Activated CD4-positive, alpha-beta T cell treated with anti-CD3 and anti-CD28 coated beads, Interleukin-2, amount 10 ng/mL, durations not matched to agents 24 days and 14 days (primary cell): ENCODE measurements around the gene SMAD2. TPM values are rescaled to one million over a fixed set of nuclear protein-coding genes. Genes with fewer than 3 reads are reported as not detected.
"Not testable (repeated sequence)": the region's sequence is repeated elsewhere in the genome, so short reads cannot be mapped to it uniquely, and the experiment has no call there.

Experiments used
- DNase-seq: peaks from one replicate; pipeline ENCODE4 v3.0.0; 2022
- H3K27ac Mint-ChIP-seq: one replicate; pipeline ENCODE4 v1.8.0; 2022; ENCODE audit warnings: mild to moderate bottlenecking, mixed read lengths
- H3K27me3 Mint-ChIP-seq: one replicate; pipeline ENCODE4 v1.8.0; 2022; ENCODE audit warnings: mixed read lengths
- H3K36me3 Mint-ChIP-seq: one replicate; pipeline ENCODE4 v1.8.0; 2022; ENCODE audit warnings: low read depth, mild to moderate bottlenecking, mixed read lengths
- H3K4me1 Mint-ChIP-seq: one replicate; pipeline ENCODE4 v1.8.0; 2021; ENCODE audit warnings: mixed read lengths
- H3K4me3 Mint-ChIP-seq: one replicate; pipeline ENCODE4 v1.8.0; 2022; ENCODE audit warnings: mild to moderate bottlenecking, moderate library complexity, mixed read lengths
- H3K9me3 Mint-ChIP-seq: one replicate; pipeline ENCODE4 v1.8.0; 2021; ENCODE audit warnings: mixed read lengths
- intact Hi-C: fragments of 100-400 bp; cut with micrococcal nuclease; formaldehyde crosslinking; loops from one replicate; pipeline ENCODE4 v1.15.1; 2023
- total RNA-seq: library from RNA; stranded (reverse); gene quantifications from 2 replicates; pipeline ENCODE4 v1.2.3, GENCODE V29; 2022

The SMAD2 gene
- total RNA-seq, result 388 and 406 TPM in 2 replicates

GRCh38 chr18:47930199-47930930 is at the start of gene SMAD2:
Gene SMAD2 (minus strand): TSS chr18:47930659. CDS start chr18:47896756, 33,903 bp downstream.
- H3K4me3 Mint-ChIP-seq, result peak within 1 kb of the TSS; percentile 95
- H3K4me1 Mint-ChIP-seq, result peaks cover 45% of the 10 kb centered on the region
- H3K36me3 Mint-ChIP-seq, result peaks cover 38% of the 10 kb centered on the region
- intact Hi-C loops, result loop anchor here (2.0 to 10.0 kb wide), 5 partner anchors 14 to 1014 kb away; partner anchors contain the start of genes KATNAL2 and PIAS2
- H3K27me3 Mint-ChIP-seq, result peaks cover 9% of the 10 kb centered on the region
- peak within 1 kb of the TSS; percentile 96 for H3K27ac Mint-ChIP-seq
- DNase-seq, result peak; percentile 96
- peaks cover 4% of the 10 kb centered on the region for H3K9me3 Mint-ChIP-seq

DNA sequence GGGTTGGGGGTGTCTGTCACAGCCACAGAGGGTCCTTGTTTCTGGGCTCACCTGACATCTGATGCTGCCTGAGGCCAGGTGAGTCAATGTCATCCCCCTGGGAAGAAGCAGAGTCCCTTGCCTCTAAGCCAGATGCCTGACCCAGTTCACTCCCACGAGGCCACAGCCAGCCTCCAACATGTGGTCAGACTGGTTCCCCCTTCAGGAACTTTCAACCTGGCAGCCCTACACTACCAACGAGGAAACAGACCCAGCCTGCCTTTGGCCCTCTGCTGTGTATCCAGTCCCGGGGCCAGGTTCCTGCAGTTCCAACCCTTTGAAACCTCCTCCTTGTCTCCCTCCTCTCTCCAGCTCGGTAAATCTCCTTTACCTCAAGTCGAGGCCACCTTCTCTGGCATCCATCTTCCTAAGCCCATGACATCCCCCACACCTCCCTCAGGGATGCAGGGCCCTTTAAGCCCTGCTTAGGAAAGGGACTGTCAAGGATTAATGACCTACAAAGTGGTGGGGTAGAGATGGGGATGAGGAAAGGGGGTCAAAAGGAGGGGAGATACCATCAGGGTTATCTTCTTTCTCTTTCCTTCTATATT is 49.2 kb upstream of the SMAD2 start:
- Mint-ChIP-seq H3K27ac (no peak overlapping the region), H3K9me3 (no peaks in the 10 kb centered on the region), H3K36me3 (no peaks in the 10 kb centered on the region), H3K4me3 (no peak overlapping the region), H3K27me3 (peaks cover 6% of the 10 kb centered on the region), H3K4me1 (no peaks in the 10 kb centered on the region)
- no peak for DNase-seq
- intact Hi-C loops, result no loop called here

DNA sequence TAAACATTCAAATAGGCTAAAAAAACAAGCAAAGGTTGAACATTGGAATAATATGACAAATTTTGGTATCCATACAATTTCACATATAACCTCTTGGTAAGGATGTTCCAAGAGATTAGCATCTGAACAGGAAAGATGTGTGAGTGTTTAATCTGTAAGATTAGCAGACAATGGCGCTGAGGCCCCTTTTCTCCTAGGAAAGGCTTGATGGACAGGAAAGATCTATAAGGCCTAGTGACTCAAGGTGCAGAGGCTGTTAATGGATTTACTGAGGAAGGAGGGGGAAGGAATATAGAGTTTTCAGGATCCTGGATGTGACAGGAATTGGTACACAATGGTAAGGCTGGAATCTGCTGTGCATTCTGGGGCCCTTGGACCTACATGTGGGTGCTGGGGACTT is 48.1 kb upstream of the SMAD2 start:
- intact Hi-C loops, result no loop called here
- Mint-ChIP-seq H3K9me3 (no peaks in the 10 kb centered on the region), H3K4me3 (no peak overlapping the region), H3K36me3 (no peaks in the 10 kb centered on the region), H3K27ac (no peak overlapping the region), H3K27me3 (peaks cover 11% of the 10 kb centered on the region), H3K4me1 (no peaks in the 10 kb centered on the region)
- no peak for DNase-seq

- H3K9me3 Mint-ChIP-seq, result no peaks in the 10 kb centered on the region
- intact Hi-C loops, result no loop called here
- H3K36me3 Mint-ChIP-seq, result no peaks in the 10 kb centered on the region
- H3K4me3 Mint-ChIP-seq, result no peak overlapping the region
- DNase-seq, result no peak
- no peaks in the 10 kb centered on the region for H3K4me1 Mint-ChIP-seq
- no peak overlapping the region for H3K27ac Mint-ChIP-seq
- H3K27me3 Mint-ChIP-seq, result peaks cover 14% of the 10 kb centered on the region
These were observed 47.7 kb upstream of the SMAD2 start for GRCh38 chr18:47978141-47978540.

GRCh38 chr18:47975701-47976100 is 45.2 kb upstream of the SMAD2 start:
- Mint-ChIP-seq H3K27me3 (peaks cover 23% of the 10 kb centered on the region), H3K27ac (no peak overlapping the region), H3K4me1 (no peaks in the 10 kb centered on the region), H3K36me3 (no peaks in the 10 kb centered on the region), H3K9me3 (peaks cover 3% of the 10 kb centered on the region), H3K4me3 (no peak overlapping the region)
- intact Hi-C loops, result no loop called here
- no peak for DNase-seq

GRCh38 chr18:47975105-47975504 is 44.6 kb upstream of the SMAD2 start:
- peaks cover 23% of the 10 kb centered on the region for H3K27me3 Mint-ChIP-seq
- no peaks in the 10 kb centered on the region for H3K4me1 Mint-ChIP-seq
- intact Hi-C loops, result no loop called here
- no peak overlapping the region for H3K4me3 Mint-ChIP-seq
- no peak overlapping the region for H3K27ac Mint-ChIP-seq
- no peak for DNase-seq
- no peaks in the 10 kb centered on the region for H3K36me3 Mint-ChIP-seq
- peaks cover 3% of the 10 kb centered on the region for H3K9me3 Mint-ChIP-seq

DNA sequence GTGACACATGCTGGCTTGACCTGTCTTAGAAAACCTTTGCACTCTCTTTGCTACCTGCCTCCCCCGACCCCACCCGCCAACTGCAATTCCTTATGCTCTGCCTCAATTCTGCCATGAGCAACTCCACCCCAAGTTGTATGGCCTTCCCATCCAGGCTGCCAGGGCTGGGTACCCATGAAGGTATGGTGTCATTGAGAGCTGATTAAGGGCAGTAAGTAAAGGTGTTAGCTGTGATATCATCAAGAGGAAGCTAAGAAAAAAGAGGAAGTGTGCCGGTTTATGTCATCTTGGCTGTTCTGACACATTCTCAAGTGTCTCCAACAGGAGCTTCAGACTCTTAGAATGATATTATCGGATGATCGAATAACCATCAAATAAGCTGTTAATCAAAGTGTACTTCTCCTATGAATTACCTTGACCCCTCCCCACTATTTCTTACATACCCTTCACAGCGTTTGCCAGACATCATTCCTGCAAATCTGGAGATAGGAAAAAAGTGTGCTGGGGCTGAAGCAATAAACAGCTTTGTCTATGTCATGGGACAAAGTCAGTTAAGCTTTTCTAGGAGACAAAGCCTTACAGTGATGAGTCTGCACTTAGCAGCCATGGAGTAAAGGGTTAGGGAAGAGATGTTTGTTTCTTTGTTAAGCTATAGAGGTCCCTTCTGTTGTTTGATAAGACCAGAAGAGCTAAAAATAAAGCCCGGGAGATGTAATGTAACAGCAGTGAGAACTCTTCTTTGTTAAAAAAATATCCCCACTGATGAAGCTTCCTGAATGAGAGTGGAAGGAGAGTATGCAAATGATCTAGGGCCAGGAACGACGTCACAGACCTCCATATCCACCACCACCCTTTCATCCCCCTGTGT is 40.4 kb upstream of the SMAD2 start:
- intact Hi-C loops, result no loop called here
- no peak overlapping the region for H3K27ac Mint-ChIP-seq
- H3K36me3 Mint-ChIP-seq, result no peaks in the 10 kb centered on the region
- peaks cover 23% of the 10 kb centered on the region for H3K27me3 Mint-ChIP-seq
- H3K4me3 Mint-ChIP-seq, result no peak overlapping the region
- peaks cover 3% of the 10 kb centered on the region for H3K9me3 Mint-ChIP-seq
- no peak for DNase-seq
- no peaks in the 10 kb centered on the region for H3K4me1 Mint-ChIP-seq

- DNase-seq, result no peak
- intact Hi-C loops, result no loop called here
- Mint-ChIP-seq H3K9me3 (peaks cover 3% of the 10 kb centered on the region), H3K4me3 (no peak overlapping the region), H3K36me3 (no peaks in the 10 kb centered on the region), H3K27ac (no peak overlapping the region), H3K4me1 (no peaks in the 10 kb centered on the region), H3K27me3 (peaks cover 19% of the 10 kb centered on the region)
These were observed 39.4 kb upstream of the SMAD2 start for GRCh38 chr18:47969816-47970215.

- Mint-ChIP-seq H3K4me1 (no peaks in the 10 kb centered on the region), H3K4me3 (no peak overlapping the region), H3K27me3 (peaks cover 14% of the 10 kb centered on the region), H3K9me3 (peaks cover 3% of the 10 kb centered on the region), H3K36me3 (no peaks in the 10 kb centered on the region), H3K27ac (no peak overlapping the region)
- no peak for DNase-seq
- intact Hi-C loops, result no loop called here
These were observed 38.3 kb upstream of the SMAD2 start for GRCh38 chr18:47968721-47969120.

GRCh38 chr18:47968006-47968676 is 37.7 kb upstream of the SMAD2 start:
- H3K27ac Mint-ChIP-seq, result no peak overlapping the region

GRCh38 chr18:47964053-47964452 is 33.6 kb upstream of the SMAD2 start:
- Mint-ChIP-seq H3K9me3 (peaks cover 7% of the 10 kb centered on the region), H3K27me3 (no peaks in the 10 kb centered on the region), H3K36me3 (no peaks in the 10 kb centered on the region), H3K4me1 (no peaks in the 10 kb centered on the region), H3K4me3 (no peak overlapping the region), H3K27ac (no peak overlapping the region)
- intact Hi-C loops, result no loop called here
- no peak for DNase-seq

More at GRCh38 chr18:47968006-47968676, 37.7 kb upstream of the SMAD2 start:
- Mint-ChIP-seq H3K4me3 (no peak overlapping the region), H3K36me3 (no peaks in the 10 kb centered on the region), H3K4me1 (no peaks in the 10 kb centered on the region), H3K9me3 (peaks cover 3% of the 10 kb centered on the region), H3K27me3 (peaks cover 10% of the 10 kb centered on the region)
- DNase-seq, result no peak
- intact Hi-C loops, result no loop called here

DNA sequence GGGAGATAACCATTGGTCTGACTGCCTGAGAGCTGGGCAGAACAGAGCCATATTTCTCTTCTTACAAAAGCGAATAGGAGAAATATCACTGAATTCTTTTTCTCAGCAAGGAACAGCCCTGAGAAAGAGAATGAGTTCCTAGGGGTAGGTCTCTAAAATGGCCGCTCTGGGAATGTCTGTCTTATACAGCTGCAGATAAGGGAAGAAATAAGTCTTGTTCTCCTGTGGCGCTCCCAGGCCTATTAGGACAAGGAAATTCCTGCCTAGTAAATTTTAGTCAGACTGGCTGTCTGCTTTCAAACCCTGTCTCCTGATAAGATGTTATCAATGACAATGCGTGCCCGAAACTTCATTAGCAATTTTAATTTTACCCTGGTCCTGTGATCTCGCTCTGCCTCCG is 30.5 kb upstream of the SMAD2 start:
- H3K27me3 Mint-ChIP-seq, H3K4me3 Mint-ChIP-seq, DNase-seq, intact Hi-C loops, H3K27ac Mint-ChIP-seq, H3K4me1 Mint-ChIP-seq, H3K36me3 Mint-ChIP-seq: not testable (repeated sequence)
- H3K9me3 Mint-ChIP-seq, result peaks cover 11% of the 10 kb centered on the region

DNA sequence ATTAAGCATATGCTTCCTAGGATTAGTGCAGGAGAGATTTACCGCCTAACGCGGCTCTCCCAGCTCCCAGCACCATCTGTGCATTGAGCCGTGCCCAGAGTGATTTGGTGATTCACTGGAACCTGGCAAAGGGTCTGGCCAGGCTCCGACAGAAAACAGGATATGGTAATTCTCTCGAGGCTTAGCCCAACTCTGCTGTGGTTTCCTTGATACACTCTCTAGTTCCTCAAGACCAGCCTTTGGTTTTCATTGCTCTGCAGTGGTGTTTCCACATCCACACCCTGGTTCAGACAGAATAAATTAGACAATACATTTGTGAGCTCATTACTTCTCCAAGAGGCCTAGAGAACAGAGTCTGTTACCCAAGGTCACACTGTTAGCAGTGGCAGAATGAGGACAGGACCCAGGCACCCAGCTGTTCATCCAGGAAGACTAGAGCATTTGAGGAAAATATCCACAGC is 23.0 kb upstream of the SMAD2 start:
- Mint-ChIP-seq H3K27ac (peak overlapping the region; percentile 80), H3K27me3 (peaks cover 28% of the 10 kb centered on the region), H3K9me3 (peaks cover 10% of the 10 kb centered on the region), H3K4me1 (peaks cover 12% of the 10 kb centered on the region), H3K4me3 (peak overlapping the region; percentile 52), H3K36me3 (no peaks in the 10 kb centered on the region)
- peak; percentile 80 for DNase-seq
- intact Hi-C loops, result loop anchor here (2.0 kb wide), 1 partner anchor 21 kb away; no protein-coding TSS in a partner anchor
